Cardiac septum (tissue), 1 donor: Measurements from ENCODE around the gene EMC8. TPM values are rescaled to one million over a fixed set of nuclear protein-coding genes. Genes with fewer than 3 reads are reported as not detected.

Experiments
- DNase-seq: peaks from one replicate; pipeline ENCODE4 v3.0.0-alpha.2; 2020; ENCODE audit warnings: low spot score
- intact Hi-C: fragments of 100-400 bp; cut with DNase I; formaldehyde crosslinking; loops from one replicate; pipeline ENCODE4 v1.14.0; 2022
- microRNA-seq: library from miRNA; unstranded; fragments of <30 nt; microRNA quantifications from one replicate; pipeline ENCODE4 v1.2.0, GENCODE V29; 2020
- total RNA-seq: library from RNA; stranded (reverse); fragmentation: NEBNext Ultra II Directional; extraction: Animal tissue kit (Norgen Biotek cat#: 25700); gene quantifications from one replicate; pipeline ENCODE4 v1.2.1, GENCODE V29; 2021
- donor health status: DM: no; HTN: no; CAD: no.

EMC8 gene
- total RNA-seq, 1 donor from 2014 or later = 20.3 TPM

DNA sequence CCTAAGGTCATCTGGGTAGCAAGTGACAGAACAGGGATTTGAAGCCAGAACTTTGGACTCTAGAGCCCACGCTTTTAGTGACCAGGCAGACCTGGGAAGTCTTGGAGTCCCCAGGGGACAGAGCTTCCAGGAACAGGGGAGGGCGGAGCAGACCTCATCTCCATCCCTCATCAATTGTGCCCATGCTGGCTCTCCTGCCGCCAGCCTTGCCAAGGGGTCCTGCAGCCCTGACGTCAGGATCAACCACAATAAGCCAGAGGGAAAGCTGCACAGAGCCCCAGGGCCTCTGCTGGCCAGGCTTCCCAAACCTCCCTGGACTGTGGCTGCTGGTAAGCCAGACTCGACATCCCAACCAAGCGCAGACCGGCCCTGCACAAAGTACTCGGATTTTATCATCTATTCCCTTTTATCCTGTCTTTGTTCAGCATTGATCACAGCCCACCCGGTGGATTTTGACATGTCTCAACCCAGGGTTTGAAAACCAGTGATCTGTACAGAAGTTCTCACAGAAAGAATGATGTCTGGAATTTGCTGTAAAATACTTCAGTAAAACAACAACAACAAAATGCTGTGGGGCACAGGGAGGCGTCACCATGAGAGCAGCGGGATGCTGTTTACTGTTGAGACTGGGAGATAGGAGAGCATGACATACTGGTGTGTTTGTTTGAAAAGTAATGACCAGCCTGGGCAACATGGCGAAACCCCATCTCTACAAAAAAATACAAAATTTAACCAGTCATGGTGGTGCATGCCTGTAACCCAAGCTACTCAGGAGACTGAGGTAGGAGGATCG, 60.2 kb downstream of the EMC8 start:
- intact Hi-C loops = no loop called here
- DNase-seq = no peak

DNA sequence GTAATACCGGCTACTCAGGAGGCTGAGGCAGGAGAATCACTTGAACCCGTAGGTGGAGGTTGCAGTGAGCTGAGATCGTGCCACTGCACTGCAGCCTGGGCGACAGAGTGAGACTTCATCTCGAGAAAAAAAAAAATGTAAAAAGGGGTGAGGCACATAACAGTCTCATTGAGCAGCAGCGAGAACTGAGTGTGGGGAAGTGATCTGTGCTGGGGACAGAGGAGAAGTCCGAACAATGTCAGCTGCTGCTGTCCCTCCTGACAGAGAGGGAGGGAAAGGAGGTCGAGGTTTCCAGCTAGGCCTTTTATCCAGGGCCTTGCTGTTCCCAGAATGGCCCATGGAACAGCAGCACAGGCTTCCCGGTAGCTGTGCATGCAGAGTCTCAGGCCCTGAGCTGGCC, 62.4 kb downstream of the EMC8 start:
- intact Hi-C loops = no loop called here

DNA sequence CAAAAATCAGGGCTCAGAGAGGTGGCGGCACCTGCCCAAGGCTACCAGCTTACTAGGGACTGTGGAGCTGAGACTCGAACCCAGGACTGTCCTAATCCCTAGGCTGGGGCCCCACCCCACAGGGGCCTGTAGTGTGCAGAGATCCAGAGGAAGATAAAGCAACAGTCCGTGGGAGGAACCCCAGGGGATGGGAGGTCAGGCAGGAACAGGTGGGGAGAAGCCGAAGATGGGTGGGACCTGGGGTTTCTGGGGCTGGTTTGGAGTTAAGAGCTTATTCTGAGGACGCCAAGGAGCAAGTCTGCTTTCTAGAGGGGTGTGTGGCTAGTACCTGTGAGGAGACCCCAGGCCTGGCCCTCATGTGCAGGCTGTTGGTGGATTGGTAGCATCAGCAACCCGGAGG, 63.4 kb downstream of the EMC8 start:
- intact Hi-C loops = no loop called here

More for the DNA sequence above, 62.4 kb downstream of the EMC8 start:
- no peak for DNase-seq

DNA sequence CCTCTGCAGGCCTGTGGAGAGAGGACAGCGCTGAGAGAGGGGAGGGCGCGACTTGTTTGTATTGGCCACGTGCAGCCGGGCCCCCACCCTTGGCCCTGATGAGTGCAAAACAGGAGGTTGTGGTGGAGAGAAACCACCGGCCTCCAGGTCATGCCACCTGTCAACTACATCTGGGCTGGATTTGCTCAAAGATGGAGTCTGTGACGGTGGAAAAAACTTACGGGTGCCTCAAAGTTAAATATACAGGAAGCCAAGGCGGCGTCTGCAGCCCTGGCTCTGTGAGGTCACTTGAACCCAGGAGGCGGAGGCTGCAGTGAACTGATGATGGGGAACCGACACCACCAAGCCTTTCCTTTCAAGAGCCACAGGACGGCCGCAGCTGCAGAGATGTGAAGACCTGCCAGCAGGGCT, 64.1 kb downstream of the EMC8 start:
- DNase-seq = no peak
- intact Hi-C loops = no loop called here

More for the DNA sequence above, 63.4 kb downstream of the EMC8 start:
- DNase-seq = no peak

DNA sequence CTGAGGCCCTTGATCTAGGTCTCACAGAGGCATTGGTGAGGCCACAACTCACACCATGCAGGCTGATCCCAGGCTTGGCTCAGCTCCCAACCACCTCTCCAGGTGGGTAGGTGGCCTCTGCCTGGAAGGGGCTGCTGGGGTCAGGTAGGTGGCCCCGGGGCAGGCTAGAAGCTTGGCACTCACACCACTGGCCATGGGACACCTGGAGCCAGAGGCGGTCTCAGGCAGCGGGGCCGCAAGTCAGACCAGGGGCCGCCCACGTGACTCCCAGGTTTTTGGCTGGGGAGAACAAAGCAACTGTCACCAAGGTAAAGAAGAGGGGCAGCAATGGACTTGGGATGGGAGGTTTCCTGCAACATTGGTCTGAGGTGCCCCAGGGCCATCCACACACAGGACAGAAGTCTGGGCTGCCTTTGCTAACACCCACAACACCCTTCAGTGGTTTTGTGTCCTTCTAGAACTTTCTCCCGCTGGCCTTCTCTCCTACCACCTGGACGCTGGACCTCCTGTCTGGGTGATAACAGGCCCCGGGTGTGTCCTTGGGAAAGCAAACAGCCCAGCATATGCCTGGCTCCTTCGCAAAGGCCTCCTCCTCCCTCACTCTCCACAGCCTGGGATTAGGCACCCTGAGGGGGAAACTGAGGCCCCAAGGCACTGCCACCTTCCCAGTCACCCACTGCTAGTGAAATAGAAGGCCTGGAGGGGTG, 64.9 kb downstream of the EMC8 start:
- intact Hi-C loops = no loop called here

DNA sequence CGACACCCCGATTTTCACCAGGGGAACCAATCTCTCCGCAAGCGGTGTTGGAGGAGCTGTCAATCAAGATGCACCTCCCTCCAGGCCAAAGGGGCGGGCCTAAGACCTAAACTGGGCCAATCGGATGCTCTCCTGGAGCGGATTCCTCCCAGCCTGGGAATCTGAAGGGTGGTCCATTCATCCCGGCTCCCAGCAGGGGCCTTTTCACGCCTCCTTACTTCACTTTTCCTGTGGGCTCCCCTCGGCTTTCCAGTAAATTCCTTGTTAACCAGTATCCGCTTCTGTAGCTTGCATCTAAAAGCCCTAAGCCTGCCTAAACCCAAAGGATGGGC, 65.5 kb downstream of the EMC8 start:
- intact Hi-C loops = no loop called here
- DNase-seq = no peak

More for the DNA sequence above, 64.9 kb downstream of the EMC8 start:
- no peak for DNase-seq

DNA sequence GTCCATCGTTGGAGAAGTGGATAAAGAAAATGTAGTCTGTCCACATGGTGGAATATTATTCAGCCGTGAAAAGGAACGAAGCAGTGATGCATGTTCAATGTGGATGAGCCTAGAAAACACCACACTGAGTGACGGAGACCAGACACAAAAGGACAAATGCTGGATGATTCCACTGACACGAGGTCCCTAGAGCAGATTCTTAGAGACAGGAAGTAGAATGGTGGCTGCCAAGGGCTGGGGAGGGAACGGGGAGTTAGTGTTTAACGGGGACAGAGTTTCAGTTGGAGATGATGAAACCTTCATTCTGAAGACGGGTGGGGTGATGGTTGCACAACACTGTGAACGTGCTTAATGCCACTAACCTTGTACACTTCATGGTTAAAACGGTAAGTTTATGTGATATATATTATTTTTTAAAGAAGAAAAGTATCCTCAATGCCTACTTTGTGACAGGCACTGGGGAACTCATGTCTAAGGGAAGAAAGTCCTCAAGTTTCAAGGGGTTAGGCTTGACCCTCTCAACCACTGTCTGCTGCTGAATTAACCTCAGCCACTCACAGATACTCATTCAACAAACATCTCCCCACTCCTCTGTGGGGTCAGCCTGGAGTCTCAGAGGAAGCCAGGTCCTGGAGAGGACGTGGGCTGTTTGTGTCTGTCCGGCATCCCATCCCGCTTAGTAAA, 66.0 kb downstream of the EMC8 start:
- intact Hi-C loops = no loop called here
- no peak for DNase-seq

DNA sequence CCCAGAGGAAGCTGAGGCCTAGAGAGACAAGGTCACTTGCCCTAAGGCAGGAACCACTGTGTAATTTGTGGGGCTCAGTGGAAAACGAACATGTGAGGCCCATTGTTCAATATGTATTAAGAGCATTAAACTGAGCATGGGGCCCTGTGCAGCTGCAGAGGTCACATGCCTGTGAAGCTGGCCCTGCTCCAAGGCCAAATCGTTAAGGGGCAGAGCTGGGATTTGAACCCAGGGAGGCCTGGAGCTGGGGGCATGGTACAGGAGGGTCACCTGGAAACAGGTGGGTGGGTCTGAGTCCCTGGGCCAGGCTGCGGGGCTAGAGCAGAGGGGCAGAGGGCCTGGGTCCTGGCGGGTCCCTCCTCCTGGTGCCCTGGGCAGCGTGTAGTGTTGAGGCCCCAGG, 68.2 kb downstream of the EMC8 start:
- DNase-seq = no peak
- intact Hi-C loops = no loop called here

DNA sequence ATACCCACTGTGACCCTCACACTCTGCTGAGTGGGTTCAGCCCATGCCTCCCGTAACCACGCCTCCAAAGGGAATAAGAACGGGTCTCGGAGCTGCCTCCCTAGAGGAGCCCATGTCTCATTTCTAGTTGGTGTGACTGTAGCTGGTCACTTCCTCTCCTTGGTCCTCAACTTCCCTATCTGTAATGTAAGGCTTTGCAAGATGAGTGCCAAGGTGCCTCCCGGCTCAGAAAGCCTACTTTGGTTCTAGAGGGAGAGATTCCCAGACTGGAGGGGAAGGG, 69.2 kb downstream of the EMC8 start:
- no peak for DNase-seq
- intact Hi-C loops = no loop called here

DNA sequence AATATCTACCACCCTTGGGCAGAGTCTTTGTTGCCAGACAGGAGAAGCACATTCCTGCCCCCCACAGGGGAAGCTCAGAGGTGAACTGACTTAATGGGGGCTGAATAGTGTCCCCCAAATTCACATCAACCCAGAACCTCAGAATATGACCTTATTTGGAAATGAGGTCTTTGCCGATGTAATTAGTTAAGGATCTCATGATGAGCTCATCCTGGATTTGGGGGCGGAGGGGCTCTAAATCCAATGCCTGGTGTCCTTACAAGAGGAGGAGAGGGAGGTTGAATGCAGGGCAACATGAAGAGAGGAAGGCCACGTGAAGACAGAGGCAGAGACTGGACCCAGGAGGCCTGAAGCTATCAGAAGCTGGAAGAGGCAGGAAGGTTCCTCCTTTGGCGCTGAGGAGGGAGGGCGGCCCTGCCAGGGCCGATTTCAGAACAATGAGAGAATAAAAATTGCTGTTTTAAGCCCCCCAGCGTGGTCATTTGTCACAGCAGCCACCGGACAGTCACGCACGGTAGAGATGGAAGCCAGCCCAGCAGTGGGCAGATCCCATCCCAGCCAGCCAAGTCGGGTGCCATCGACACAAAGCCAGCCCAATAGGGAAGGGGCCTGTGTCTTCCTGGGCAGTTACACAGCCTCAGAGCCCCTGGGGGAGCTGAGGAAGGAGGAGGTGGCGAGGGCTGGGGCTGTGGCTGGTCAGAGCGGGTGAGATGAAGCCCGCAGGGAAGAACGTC, 69.7 kb downstream of the EMC8 start:
- DNase-seq = no peak
- intact Hi-C loops = no loop called here

DNA sequence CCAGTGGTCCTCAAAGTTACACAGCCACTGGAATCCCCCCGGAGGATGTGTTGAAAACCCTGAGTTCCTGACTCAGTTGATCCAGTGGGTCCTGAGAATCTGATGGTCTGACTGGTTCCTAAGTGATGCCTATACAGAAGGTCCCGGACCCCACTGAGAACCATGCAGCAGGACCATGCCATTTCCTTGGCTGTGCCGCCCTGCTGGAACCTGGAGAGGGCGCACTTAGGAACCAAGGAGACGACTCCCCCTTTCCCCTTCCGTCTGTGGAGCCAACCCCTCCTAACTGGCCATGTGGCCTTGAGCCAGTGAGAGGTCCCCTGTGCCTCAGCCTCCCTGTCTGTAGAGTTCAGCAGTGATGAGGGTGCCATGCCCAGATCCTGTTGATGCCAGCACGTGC, 70.5 kb downstream of the EMC8 start:
- intact Hi-C loops = no loop called here
- DNase-seq = no peak

Small RNA genes within 50 kb of the gene (microRNA-seq; reads per million reads assigned to microRNA genes)
- not detected for gene MIR1910

Other genes starting within 250 kb of the EMC8 start
- gene GSE1, start 186.2 kb downstream of the EMC8 start, total RNA-seq = 56.4 TPM
- gene GINS2, start 110.6 kb downstream of the EMC8 start, total RNA-seq = 0.38 TPM
- 0.51 TPM for gene C16orf74, start 48.4 kb downstream of the EMC8 start, total RNA-seq
- 1,440 TPM for gene COX4I1, start 151 bp upstream of the EMC8 start, total RNA-seq
- 1.6 TPM for gene IRF8, start 99.6 kb upstream of the EMC8 start, total RNA-seq